GM13977 (cell line): ENCODE measurements around the gene RCCD1.
"Not testable (repeated sequence)": the region's sequence is repeated elsewhere in the genome, so short reads cannot be mapped to it uniquely, and the experiment has no call there.

Experiments
- DNase-seq: peaks from one replicate; pipeline ENCODE4 v3.0.0; 2012; ENCODE audit warnings: low spot score
- CTCF ChIP-seq: IDR thresholded peaks from 2 replicates; pipeline ENCODE4 v1.5.1; 2012; ENCODE audit warnings: mild to moderate bottlenecking, control low read depth; ENCODE audit not compliant: insufficient read depth; ENCODE audit errors: extremely low read depth, missing control alignments
- in situ Hi-C: fragments of 300-500 bp; cut with MboI; formaldehyde crosslinking; loops from one replicate; pipeline ENCODE4 v1.12.0; 2022; ENCODE audit warnings: low sequenced_read_pairs, low pct_unique_long_range_greater_than_20kb, mixed read lengths, inconsistent platforms; ENCODE audit not compliant: unreplicated experiment

Gene RCCD1

GRCh38 chr15:90918835-90919234 lies 35.8 kb upstream of the RCCD1 start:
- TF ChIP-seq CTCF: no peak

GRCh38 chr15:90921887-90922286 lies 32.8 kb upstream of the RCCD1 start:
- in situ Hi-C loops: no loop called here
- DNase-seq: no peak
- TF ChIP-seq CTCF: no peak

More at GRCh38 chr15:90918835-90919234, 35.8 kb upstream of the RCCD1 start:
- in situ Hi-C loops: no loop called here
- no peak for DNase-seq

- peak; percentile 80 for DNase-seq
- in situ Hi-C loops: not testable (repeated sequence)
Observed at GRCh38 chr15:90922712-90923322, 31.9 kb upstream of the RCCD1 start.

GRCh38 chr15:90924375-90924774 lies 30.3 kb upstream of the RCCD1 start:
- in situ Hi-C loops: no loop called here
- peak; percentile 80 for DNase-seq
- TF ChIP-seq CTCF: no peak

GRCh38 chr15:90926766-90927165 lies 27.9 kb upstream of the RCCD1 start:
- in situ Hi-C loops, DNase-seq: not testable (repeated sequence)

- in situ Hi-C loops, DNase-seq: not testable (repeated sequence)
Observed at GRCh38 chr15:90928106-90928505, 26.6 kb upstream of the RCCD1 start.

- no peak for DNase-seq
- in situ Hi-C loops: no loop called here
- no peak for TF ChIP-seq CTCF
Observed at GRCh38 chr15:90929246-90930019, 25.3 kb upstream of the RCCD1 start.

GRCh38 chr15:90930861-90931574 lies 23.7 kb upstream of the RCCD1 start:
- TF ChIP-seq CTCF: no peak
- in situ Hi-C loops: no loop called here
- DNase-seq: no peak
